Mucosa of rectum (tissue), 2 donors: ENCODE data around the gene NCEH1.
"Not testable (repeated sequence)": the region's sequence is repeated elsewhere in the genome, so short reads cannot be mapped to it uniquely, and the experiment has no call there.

Source experiments
- H3K27ac ChIP-seq, 2 donors: one replicate each; pipeline ENCODE4 v1.7.0; 2013; ENCODE audit warnings: inconsistent platforms in 2 of 2, low read depth in 2 of 2, low read length in 2 of 2
- H3K27me3 ChIP-seq, 2 donors: one replicate each; pipeline ENCODE4 v1.7.0; 2013; ENCODE audit warnings: low read length in 2 of 2; ENCODE audit not compliant: control insufficient read depth in 2 of 2, insufficient read depth in 2 of 2
- H3K36me3 ChIP-seq, 2 donors: one replicate each; pipeline ENCODE4 v1.7.0; 2013; ENCODE audit warnings: low read length in 2 of 2; ENCODE audit not compliant: control insufficient read depth in 2 of 2, insufficient read depth in 2 of 2
- H3K4me1 ChIP-seq, 2 donors: one replicate each; pipeline ENCODE4 v1.7.0; 2013; ENCODE audit warnings: low read length in 2 of 2, mild to moderate bottlenecking in 1 of 2; ENCODE audit not compliant: control insufficient read depth in 2 of 2, insufficient read depth in 2 of 2
- H3K4me3 ChIP-seq, 2 donors: one replicate each; pipeline ENCODE4 v1.7.0; 2013; ENCODE audit warnings: low read length in 2 of 2
- H3K9ac ChIP-seq, 2 donors: one replicate each; pipeline ENCODE4 v1.7.0; 2013; ENCODE audit warnings: low read length in 2 of 2, low read depth in 1 of 2, mild to moderate bottlenecking in 1 of 2
- H3K9me3 ChIP-seq, 2 donors: one replicate each; pipeline ENCODE4 v1.7.0; 2013; ENCODE audit warnings: low read length in 2 of 2; ENCODE audit not compliant: control insufficient read depth in 2 of 2
- donor health status: healthy.
- donor health status: Normal muscosa, but diverticular disease.

NCEH1 gene

DNA sequence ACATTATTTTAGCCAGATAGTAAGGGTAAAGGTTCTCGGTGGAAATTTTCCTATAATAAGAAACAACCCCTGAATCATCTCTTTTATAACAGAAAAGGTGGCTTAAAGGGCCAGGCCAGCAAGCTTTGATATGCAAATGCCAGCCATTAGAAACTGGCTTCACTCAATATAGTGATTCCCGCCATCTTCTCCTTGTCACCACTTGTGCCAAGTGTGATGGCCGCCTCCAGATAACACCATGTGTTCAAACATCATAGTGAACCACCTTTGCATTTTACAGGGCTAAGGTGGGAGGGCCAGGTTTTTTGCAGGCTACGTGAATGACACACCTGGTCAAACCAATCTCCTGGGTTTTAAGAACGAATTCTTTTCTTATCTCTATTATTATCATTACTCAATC is 31.3 kb downstream of the NCEH1 start:
- Histone ChIP-seq H3K9me3 (no peaks in the 10 kb centered on the region), H3K9ac (no peak overlapping the region), H3K27me3 (no peaks in the 10 kb centered on the region), H3K4me3 (no peak overlapping the region), H3K4me1 (no peaks in the 10 kb centered on the region), H3K36me3 (no peaks in the 10 kb centered on the region), H3K27ac (no peak overlapping the region)

DNA sequence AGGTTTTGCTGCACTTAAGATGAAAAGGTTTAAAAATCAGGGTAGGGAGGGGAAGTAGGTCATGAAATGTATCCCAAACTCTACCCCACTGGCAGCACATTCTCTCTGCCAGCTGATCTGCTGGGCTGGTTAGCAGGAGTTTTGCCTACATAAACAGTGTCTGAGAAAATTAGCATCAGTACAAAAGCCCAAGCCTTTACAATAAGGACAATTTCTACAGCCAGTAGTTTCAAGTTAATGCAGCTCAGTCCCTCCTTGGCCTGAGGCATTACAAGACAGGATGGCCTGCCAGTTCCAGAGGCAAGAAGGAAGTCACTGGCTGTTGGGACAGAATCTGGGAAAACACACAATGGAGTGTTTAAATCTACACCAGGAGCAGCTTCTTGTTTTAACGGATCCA is 32.8 kb downstream of the NCEH1 start:
- Histone ChIP-seq H3K9me3 (no peaks in the 10 kb centered on the region), H3K4me3 (no peak overlapping the region), H3K27me3 (no peaks in the 10 kb centered on the region), H3K9ac (no peak overlapping the region), H3K27ac (no peak overlapping the region), H3K4me1 (peaks cover 0 to 2% of the 10 kb centered on the region in 2 donors), H3K36me3 (no peaks in the 10 kb centered on the region)

DNA sequence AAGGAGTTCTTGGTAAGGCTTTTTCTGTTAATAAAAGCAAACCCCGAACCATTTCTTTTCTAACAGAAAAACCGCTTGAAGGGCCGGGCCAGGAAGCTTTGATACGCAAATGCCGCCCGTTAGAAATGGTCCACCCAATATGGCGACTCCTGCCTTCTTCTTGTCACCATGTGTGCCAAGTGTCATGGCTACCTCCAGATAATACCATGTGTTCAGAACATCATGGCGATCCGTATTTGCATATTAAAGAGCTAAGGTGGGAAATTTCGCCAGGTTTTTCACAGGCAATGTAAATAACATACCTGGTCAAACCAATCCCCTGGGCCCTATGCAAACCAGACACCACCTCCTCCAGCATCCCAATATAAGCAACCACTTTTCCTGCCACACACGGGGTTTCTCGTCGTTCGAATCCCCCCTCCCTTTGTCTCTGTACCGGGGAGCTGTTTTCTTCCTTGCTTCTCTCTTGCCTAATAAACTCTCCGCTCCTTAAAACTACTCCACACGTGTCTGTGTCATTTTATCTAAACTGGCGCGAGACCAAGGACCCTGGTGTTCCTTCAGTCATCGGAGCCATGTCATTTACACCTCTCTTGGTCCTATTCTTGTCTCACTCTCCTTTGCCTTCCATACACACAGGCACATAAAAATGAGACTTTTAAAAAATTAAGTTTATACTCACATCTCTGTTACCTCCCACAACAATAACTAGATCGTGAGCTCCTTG is 34.5 kb downstream of the NCEH1 start:
- Histone ChIP-seq H3K27ac (no peak overlapping the region), H3K9ac (no peak overlapping the region), H3K9me3 (no peaks in the 10 kb centered on the region), H3K4me3 (no peak overlapping the region), H3K4me1 (peaks cover 0 to 2% of the 10 kb centered on the region in 2 donors), H3K27me3 (no peaks in the 10 kb centered on the region), H3K36me3 (no peaks in the 10 kb centered on the region)

DNA sequence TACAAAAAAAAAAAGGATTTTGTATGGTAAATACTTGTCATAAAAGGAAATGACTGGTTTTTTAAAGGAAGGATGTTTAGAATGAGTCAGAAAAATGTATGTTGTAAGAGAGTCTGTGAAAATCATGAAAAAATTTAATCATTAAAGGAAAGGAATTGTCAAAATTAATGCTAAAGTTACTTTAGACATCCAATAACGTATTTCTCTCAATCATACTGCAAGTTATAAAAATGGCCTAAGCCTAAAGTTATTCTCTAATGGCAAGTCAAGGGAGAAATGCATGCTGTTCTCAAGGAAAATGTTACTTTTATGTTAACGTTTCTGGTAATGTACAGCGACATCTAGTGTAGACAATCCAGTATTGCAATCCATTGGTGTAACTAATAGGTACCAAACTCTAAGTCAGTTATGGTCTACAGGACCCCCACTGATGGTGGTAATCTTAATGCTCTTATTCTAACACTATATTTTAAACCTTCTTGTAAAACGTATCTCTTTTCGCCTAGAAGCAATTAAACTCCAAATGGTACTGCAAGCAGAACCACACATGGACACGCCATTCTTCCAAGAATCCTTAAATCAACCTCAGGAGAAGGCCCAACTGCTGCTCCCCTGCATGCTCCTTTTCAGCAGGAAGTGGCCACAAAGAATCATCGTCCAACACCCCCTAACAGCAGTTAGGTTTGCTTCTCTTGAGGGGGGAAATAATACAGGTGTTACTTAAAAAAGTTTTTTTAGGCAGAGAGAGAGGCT is 35.2 kb downstream of the NCEH1 start:
- H3K9ac ChIP-seq = no peak overlapping the region
- peaks cover 0 to 2% of the 10 kb centered on the region in 2 donors for H3K4me1 ChIP-seq
- no peak overlapping the region for H3K27ac ChIP-seq
- H3K36me3 ChIP-seq = no peaks in the 10 kb centered on the region
- H3K9me3 ChIP-seq = no peaks in the 10 kb centered on the region
- no peaks in the 10 kb centered on the region for H3K27me3 ChIP-seq
- no peak overlapping the region for H3K4me3 ChIP-seq

DNA sequence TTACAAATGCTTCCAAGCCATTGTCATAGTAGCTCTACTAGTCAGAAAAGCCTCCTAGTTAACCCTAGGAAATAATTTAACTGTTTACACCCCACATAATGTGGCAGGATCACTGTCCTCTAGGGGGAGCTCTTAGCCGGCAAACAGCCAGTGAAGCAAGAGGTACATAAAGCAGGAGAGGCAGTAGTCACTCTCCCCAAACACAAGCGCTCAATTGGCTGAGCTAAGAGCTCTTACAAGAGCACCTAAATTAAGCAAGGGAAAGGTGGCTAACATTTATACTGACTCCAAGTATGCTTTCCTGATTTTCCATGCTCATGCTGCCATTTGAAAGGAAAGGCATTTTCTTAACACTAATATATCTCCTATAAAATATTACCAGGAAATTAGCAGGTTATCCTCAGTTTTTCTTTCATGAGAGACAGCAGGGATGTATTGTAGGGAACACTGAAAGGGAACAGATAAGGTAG is 37.6 kb downstream of the NCEH1 start:
- Histone ChIP-seq H3K9ac (no peak overlapping the region), H3K4me1 (peaks cover 0 to 2% of the 10 kb centered on the region in 2 donors), H3K27ac (no peak overlapping the region), H3K36me3 (no peaks in the 10 kb centered on the region), H3K4me3 (no peak overlapping the region), H3K27me3 (no peaks in the 10 kb centered on the region), H3K9me3 (no peaks in the 10 kb centered on the region)

DNA sequence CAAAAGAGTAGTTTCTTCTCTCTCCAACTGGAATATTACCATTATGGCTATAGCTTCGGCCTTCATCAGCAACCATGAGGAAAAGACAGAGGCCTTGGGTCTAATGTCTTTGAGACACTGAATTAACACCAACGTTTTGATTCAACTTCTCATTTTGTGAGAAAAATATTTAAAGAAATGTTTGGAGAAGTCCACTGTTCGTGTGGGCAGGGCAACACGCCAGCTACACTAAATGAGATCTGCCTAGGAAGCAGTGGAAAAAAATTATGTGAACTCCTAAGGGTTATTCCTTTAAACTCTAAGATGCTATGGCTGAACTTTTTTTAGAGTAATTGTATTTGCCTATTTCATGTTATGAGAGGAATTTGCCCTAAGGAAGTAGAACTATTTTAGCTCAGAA is 41.8 kb downstream of the NCEH1 start:
- no peak overlapping the region for H3K27ac ChIP-seq

DNA sequence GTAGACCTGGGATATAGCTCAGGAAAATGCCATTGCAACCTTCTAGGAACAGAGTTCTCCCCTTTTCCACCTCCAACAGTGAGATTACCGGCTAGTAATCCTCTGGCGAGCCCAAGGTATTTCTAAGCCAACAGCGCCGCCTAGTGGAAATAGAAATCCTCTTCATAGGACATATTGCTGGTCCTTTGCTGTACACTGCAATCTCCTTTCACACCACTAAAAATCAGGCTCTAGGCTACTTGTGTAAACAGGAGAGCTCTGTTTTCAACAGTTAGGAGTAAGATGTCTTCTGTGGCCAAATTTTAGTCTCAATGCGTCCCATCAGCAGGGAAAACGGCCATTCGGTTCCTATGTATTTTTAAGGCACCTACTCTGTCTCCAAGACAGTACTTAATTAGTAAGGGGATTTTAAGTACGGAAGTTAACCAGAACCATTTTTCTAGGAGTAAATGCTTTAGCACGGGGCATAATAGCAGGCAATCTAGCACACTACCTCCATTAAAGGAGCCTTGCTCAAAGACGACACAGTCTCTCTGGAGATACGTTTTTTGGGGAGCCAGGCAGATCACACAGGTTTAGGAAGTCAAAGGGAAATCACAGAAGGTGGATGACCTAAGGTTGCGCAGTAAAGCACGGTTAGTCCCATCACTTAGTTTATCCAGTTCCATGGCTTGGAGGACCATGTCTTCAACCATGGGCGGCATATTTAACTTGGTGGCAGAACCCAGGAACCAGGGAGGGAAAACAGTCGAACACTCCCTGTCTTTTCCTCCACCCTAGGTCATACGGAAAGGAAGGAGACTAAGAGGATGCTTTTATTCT is 43.8 kb downstream of the NCEH1 start:
- peak overlapping the region in 1 of 2 donors; percentile 38 for H3K9ac ChIP-seq
- no peak overlapping the region for H3K4me3 ChIP-seq
- H3K36me3 ChIP-seq = no peaks in the 10 kb centered on the region
- H3K27ac ChIP-seq = no peak overlapping the region
- no peaks in the 10 kb centered on the region for H3K9me3 ChIP-seq
- no peaks in the 10 kb centered on the region for H3K27me3 ChIP-seq
- peaks cover 0 to 5% of the 10 kb centered on the region in 2 donors for H3K4me1 ChIP-seq

More for the DNA sequence above, 41.8 kb downstream of the NCEH1 start:
- Histone ChIP-seq H3K27me3 (no peaks in the 10 kb centered on the region), H3K36me3 (no peaks in the 10 kb centered on the region), H3K4me1 (peaks cover 0 to 8% of the 10 kb centered on the region in 2 donors), H3K9me3 (no peaks in the 10 kb centered on the region), H3K4me3 (no peak overlapping the region), H3K9ac (no peak overlapping the region)

DNA sequence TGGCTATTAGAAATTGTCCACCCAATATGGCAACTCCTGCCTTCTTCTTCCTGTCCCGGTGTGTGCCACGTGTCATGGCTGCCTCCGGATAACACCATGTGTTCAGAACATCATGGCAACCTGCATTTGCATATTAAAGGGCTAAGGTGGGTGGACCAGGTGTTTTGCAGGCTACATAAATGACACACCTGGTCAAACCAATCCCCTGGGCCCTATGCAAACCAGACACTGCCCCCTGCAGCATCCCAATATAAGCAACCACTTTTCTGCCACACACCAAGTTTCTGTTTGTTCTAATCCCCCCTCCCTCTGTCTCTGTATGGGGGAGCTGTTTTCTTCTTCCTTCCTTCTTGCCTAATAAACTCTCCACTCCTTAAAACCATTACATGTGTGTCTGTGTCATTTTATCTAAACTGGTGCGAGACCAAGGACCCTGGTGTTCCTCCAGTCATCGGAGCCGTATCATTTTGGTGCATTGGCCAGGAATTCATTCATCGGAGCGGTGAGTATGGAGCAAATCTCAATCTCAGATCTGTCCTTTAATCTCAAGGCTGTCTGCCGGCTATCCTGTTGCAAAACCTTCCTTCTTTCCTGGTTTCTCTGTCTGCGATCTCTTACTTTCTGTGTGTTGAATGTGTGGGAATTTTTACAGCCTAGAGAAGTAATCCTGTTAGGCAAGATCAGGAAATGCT is 44.5 kb downstream of the NCEH1 start:
- Histone ChIP-seq H3K4me3 (no peak overlapping the region), H3K4me1 (peaks cover 0 to 5% of the 10 kb centered on the region in 2 donors), H3K27ac (no peak overlapping the region), H3K9ac (peak overlapping the region in 1 of 2 donors; percentile 38), H3K27me3 (no peaks in the 10 kb centered on the region), H3K9me3 (no peaks in the 10 kb centered on the region), H3K36me3 (no peaks in the 10 kb centered on the region)

DNA sequence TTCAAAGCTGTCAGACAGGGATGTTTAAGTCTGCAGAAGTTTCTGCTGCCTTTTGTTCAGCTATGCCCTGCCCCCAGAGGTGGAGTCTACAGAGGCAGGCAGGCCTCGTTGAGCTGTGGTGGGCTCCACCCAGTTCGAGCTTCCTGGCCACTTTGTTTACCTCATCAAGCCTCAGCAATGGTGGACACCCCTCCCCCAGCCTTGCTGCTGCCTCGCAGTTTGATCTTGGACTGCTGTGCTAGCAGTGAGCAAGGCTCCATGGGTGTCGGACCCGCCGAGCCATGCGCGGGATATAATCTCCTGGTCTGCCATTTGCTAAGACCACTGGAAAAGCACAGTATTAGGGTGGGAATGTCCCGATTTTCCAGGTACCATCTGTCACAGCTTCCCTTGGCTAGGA is 45.4 kb downstream of the NCEH1 start:
- H3K9me3 ChIP-seq, H3K27ac ChIP-seq, H3K9ac ChIP-seq, H3K27me3 ChIP-seq, H3K4me3 ChIP-seq, H3K4me1 ChIP-seq, H3K36me3 ChIP-seq: not testable (repeated sequence)
